Mesendoderm (in vitro differentiated cells): Measurements from ENCODE around the gene MYO15B.

Experiments
- DNase-seq: peaks from one replicate; pipeline ENCODE4 v3.0.0; 2013
- H2AK5ac ChIP-seq: 2 replicates; pipeline ENCODE4 v1.6.1; 2013; ENCODE audit warnings: low read length, inconsistent platforms
- H2BK120ac ChIP-seq: 2 replicates; pipeline ENCODE4 v1.6.1; 2013; ENCODE audit warnings: low read depth, mild to moderate bottlenecking, low read length, moderate library complexity, mixed read lengths
- H2BK15ac ChIP-seq: replicated peaks from 2 replicates; pipeline ENCODE4 v1.6.1; 2013; ENCODE audit warnings: low read depth, mild to moderate bottlenecking, moderate library complexity
- H2BK5ac ChIP-seq: 2 replicates; pipeline ENCODE4 v1.6.1; 2013; ENCODE audit warnings: low read length, inconsistent platforms
- H3K18ac ChIP-seq: 2 replicates; pipeline ENCODE4 v1.6.1; 2013; ENCODE audit warnings: mild to moderate bottlenecking, low read length, mixed read lengths
- H3K23ac ChIP-seq: one replicate; pipeline ENCODE4 v1.6.1; 2013; ENCODE audit warnings: low read length
- H3K27ac ChIP-seq: 2 replicates; pipeline ENCODE4 v1.5.1; 2013; ENCODE audit warnings: low read depth, mild to moderate bottlenecking, inconsistent platforms, low read length, moderate library complexity
- H3K27me3 ChIP-seq: 2 replicates; pipeline ENCODE4 v1.6.1; 2013; ENCODE audit warnings: low read length, control low read depth, mild to moderate bottlenecking, inconsistent platforms; ENCODE audit not compliant: insufficient read depth, poor library complexity
- H3K36me3 ChIP-seq: 2 replicates; pipeline ENCODE4 v1.6.1; 2013; ENCODE audit warnings: low read length, inconsistent platforms; ENCODE audit not compliant: control insufficient read depth, insufficient read depth
- H3K4ac ChIP-seq: one replicate; pipeline ENCODE4 v1.6.1; 2013; ENCODE audit warnings: low read depth, mild to moderate bottlenecking, low read length, moderate library complexity
- H3K4me1 ChIP-seq: 2 replicates; pipeline ENCODE4 v1.6.1; 2013; ENCODE audit warnings: low read depth, low read length, inconsistent platforms; ENCODE audit not compliant: control insufficient read depth
- H3K4me2 ChIP-seq: 2 replicates; pipeline ENCODE4 v1.6.1; 2013; ENCODE audit warnings: low read length
- H3K4me3 ChIP-seq: 2 replicates; pipeline ENCODE4 v1.5.1; 2013; ENCODE audit warnings: mild to moderate bottlenecking, low read length
- H3K56ac ChIP-seq: one replicate; pipeline ENCODE4 v1.6.1; 2013; ENCODE audit warnings: low read length
- H3K79me1 ChIP-seq: 2 replicates; pipeline ENCODE4 v1.6.1; 2013; ENCODE audit warnings: low read length, inconsistent platforms
- H3K79me2 ChIP-seq: 2 replicates; pipeline ENCODE4 v1.6.1; 2013; ENCODE audit warnings: mild to moderate bottlenecking, low read length; ENCODE audit not compliant: control insufficient read depth, insufficient read depth
- H3K9ac ChIP-seq: 2 replicates; pipeline ENCODE4 v1.6.1; 2013; ENCODE audit warnings: low read length, inconsistent platforms
- H4K5ac ChIP-seq: one replicate; pipeline ENCODE4 v1.6.1; 2013; ENCODE audit warnings: low read length
- H4K8ac ChIP-seq: one replicate; pipeline ENCODE4 v1.6.1; 2013; ENCODE audit warnings: low read depth, mild to moderate bottlenecking, control low read depth, low read length, moderate library complexity
- WGBS: extraction: QIAGEN DNeasy Blood & Tissue Kit; methylation state at CpG from one replicate; pipeline ENCODE4 v1.1.7; 2013; ENCODE audit warnings: low lambda C conversion rate, missing lambda C conversion rate; ENCODE audit not compliant: insufficient coverage; ENCODE audit errors: extremely low coverage; 5-methylcytosine and 5-hydroxymethylcytosine counted together

Gene MYO15B

GRCh38 chr17:75619506-75620431 is 32.2 kb downstream of the MYO15B start:
- DNase-seq = peak; percentile 86
- H3K27ac ChIP-seq = no peak overlapping the region
- WGBS = no CpG with 5 or more reads among the region's 36 CpGs

GRCh38 chr17:75621489-75621888 is 33.9 kb downstream of the MYO15B start:
- no peaks in the 10 kb centered on the region for H3K4me1 ChIP-seq
- no peak overlapping the region for H3K4me3 ChIP-seq
- H3K56ac ChIP-seq = no peak overlapping the region
- no peak overlapping the region for H2BK120ac ChIP-seq
- no peak overlapping the region for H3K4me2 ChIP-seq
- WGBS = no CpG with 5 or more reads among the region's 4 CpGs
- H4K5ac ChIP-seq = no peak overlapping the region
- H3K27ac ChIP-seq = no peak overlapping the region
- no peak for DNase-seq
- H3K4ac ChIP-seq = no peak overlapping the region
- no peak overlapping the region for H3K23ac ChIP-seq
- no peak overlapping the region for H3K18ac ChIP-seq
- H3K36me3 ChIP-seq = no peaks in the 10 kb centered on the region
- H2BK5ac ChIP-seq = no peak overlapping the region
- H3K79me2 ChIP-seq = no peaks in the 10 kb centered on the region
- no peaks in the 10 kb centered on the region for H3K27me3 ChIP-seq
- no peak overlapping the region for H2AK5ac ChIP-seq
- H2BK15ac ChIP-seq = no peak overlapping the region
- no peaks in the 10 kb centered on the region for H3K79me1 ChIP-seq
- no peak overlapping the region for H4K8ac ChIP-seq
- H3K9ac ChIP-seq = no peak overlapping the region

More at GRCh38 chr17:75619506-75620431, 32.2 kb downstream of the MYO15B start:
- Histone ChIP-seq H4K5ac (no peak overlapping the region), H3K79me2 (no peaks in the 10 kb centered on the region), H3K4me3 (no peak overlapping the region), H3K4ac (no peak overlapping the region), H3K23ac (no peak overlapping the region), H2AK5ac (no peak overlapping the region), H3K56ac (no peak overlapping the region), H3K36me3 (no peaks in the 10 kb centered on the region), H2BK120ac (no peak overlapping the region), H3K79me1 (no peaks in the 10 kb centered on the region), H3K4me1 (no peaks in the 10 kb centered on the region), H3K18ac (no peak overlapping the region), H4K8ac (no peak overlapping the region), H3K4me2 (no peak overlapping the region), H2BK5ac (no peak overlapping the region), H3K9ac (no peak overlapping the region), H3K27me3 (no peaks in the 10 kb centered on the region), H2BK15ac (no peak overlapping the region)

- no peak overlapping the region for H2BK15ac ChIP-seq
- H3K27me3 ChIP-seq = no peaks in the 10 kb centered on the region
- peak; percentile 26 for DNase-seq
- no peak overlapping the region for H4K8ac ChIP-seq
- no peak overlapping the region for H3K56ac ChIP-seq
- no peaks in the 10 kb centered on the region for H3K79me2 ChIP-seq
- no peak overlapping the region for H4K5ac ChIP-seq
- H3K9ac ChIP-seq = no peak overlapping the region
- no CpG with 5 or more reads among the region's 8 CpGs for WGBS
- H3K4me1 ChIP-seq = no peaks in the 10 kb centered on the region
- no peak overlapping the region for H3K23ac ChIP-seq
- H3K4me3 ChIP-seq = no peak overlapping the region
- no peak overlapping the region for H3K4ac ChIP-seq
- H3K4me2 ChIP-seq = no peak overlapping the region
- no peak overlapping the region for H2BK120ac ChIP-seq
- no peak overlapping the region for H3K27ac ChIP-seq
- H2BK5ac ChIP-seq = no peak overlapping the region
- no peaks in the 10 kb centered on the region for H3K79me1 ChIP-seq
- no peaks in the 10 kb centered on the region for H3K36me3 ChIP-seq
- H3K18ac ChIP-seq = no peak overlapping the region
- H2AK5ac ChIP-seq = no peak overlapping the region
Observed at GRCh38 chr17:75622076-75622475, 34.5 kb downstream of the MYO15B start.

- Histone ChIP-seq H4K5ac (no peak overlapping the region), H3K23ac (no peak overlapping the region), H2BK5ac (no peak overlapping the region), H3K79me2 (no peaks in the 10 kb centered on the region), H3K56ac (no peak overlapping the region), H3K79me1 (no peaks in the 10 kb centered on the region), H2AK5ac (no peak overlapping the region), H3K4me2 (no peak overlapping the region), H3K36me3 (no peaks in the 10 kb centered on the region), H3K9ac (no peak overlapping the region), H3K4me1 (no peaks in the 10 kb centered on the region), H2BK15ac (no peak overlapping the region), H3K18ac (no peak overlapping the region), H3K4me3 (no peak overlapping the region), H3K27ac (no peak overlapping the region), H2BK120ac (no peak overlapping the region), H3K27me3 (no peaks in the 10 kb centered on the region), H4K8ac (no peak overlapping the region), H3K4ac (no peak overlapping the region)
- DNase-seq = no peak
- no CpG with 5 or more reads among the region's 15 CpGs for WGBS
Observed at GRCh38 chr17:75622771-75623273, 35.2 kb downstream of the MYO15B start.

- Histone ChIP-seq H3K27ac (no peak overlapping the region), H2BK120ac (no peak overlapping the region), H3K4me1 (no peaks in the 10 kb centered on the region), H2BK15ac (no peak overlapping the region), H2AK5ac (no peak overlapping the region), H3K9ac (no peak overlapping the region), H4K8ac (no peak overlapping the region), H2BK5ac (no peak overlapping the region), H3K79me1 (no peaks in the 10 kb centered on the region), H3K27me3 (no peaks in the 10 kb centered on the region), H3K79me2 (no peaks in the 10 kb centered on the region), H3K4me3 (no peak overlapping the region), H3K23ac (no peak overlapping the region), H3K4me2 (no peak overlapping the region), H3K4ac (no peak overlapping the region), H3K36me3 (no peaks in the 10 kb centered on the region), H4K5ac (no peak overlapping the region), H3K56ac (no peak overlapping the region), H3K18ac (no peak overlapping the region)
- no CpG with 5 or more reads among the region's 9 CpGs for WGBS
- DNase-seq = peak; percentile 37
Observed at GRCh38 chr17:75623386-75623785, 35.8 kb downstream of the MYO15B start.
